ENCODE data around the gene OR2D2.

The OR2D2 gene

DNA sequence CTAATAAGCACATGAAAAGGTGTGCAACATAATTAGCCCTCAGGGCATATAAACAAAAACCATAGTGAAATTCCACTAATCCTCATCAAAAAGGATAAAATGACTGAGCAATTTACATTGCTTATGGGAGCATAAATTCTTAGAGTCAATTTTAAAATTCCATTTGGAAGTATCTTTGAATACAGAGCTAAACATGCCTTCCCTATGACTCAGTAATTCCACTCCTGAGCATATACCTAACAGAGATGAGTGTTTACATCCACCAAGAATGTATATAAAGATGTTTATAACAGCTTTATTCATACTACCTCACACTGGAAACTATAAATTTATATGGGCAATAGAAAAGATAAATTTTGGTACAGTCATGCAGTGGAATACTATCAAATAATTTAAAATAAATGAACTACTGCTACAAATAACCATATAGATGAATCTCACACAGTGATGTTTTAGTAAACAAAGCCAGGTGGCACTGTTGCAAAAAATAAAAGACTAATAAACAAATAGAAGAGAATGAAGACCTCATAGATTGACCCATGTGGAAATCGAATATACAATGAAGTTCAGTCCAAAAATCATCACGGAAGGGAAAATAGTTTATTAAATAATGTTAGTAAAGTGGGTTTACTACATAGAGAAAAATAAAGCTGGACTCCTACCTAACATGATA is 8.2 kb upstream of the OR2D2 start:
- TF ChIP-seq ZNF404 (tag by site-specific recombination; IDR thresholded peaks at IDR 0.05) = no peak
- Histone ChIP-seq H3K4me3 (ENCODE audit: low read depth, low read length) (no peak overlapping the region), H3K36me3 (ENCODE audit: control insufficient read depth in 2 of 2, insufficient read depth in 1 of 2, low read length in 2 of 2) (no peaks in the 10 kb centered on the region), H3K9me3 (ENCODE audit: control insufficient read depth, insufficient read depth, low read depth, low read length) (no peaks in the 10 kb centered on the region), H3K27ac (ENCODE audit: extremely low read depth, low read depth, low read length) (no peak overlapping the region), H3K4me1 (ENCODE audit: control insufficient read depth, insufficient read depth, low read length) (no peaks in the 10 kb centered on the region)
- ChIA-PET CTCF (interaction anchor here (0.6 to 1.4 kb wide), 4 partner anchors 11 to 573 kb away, joined by 3 to 4 read pairs (median 3); no protein-coding TSS in a partner anchor), POLR2A (no interaction called here)

DNA sequence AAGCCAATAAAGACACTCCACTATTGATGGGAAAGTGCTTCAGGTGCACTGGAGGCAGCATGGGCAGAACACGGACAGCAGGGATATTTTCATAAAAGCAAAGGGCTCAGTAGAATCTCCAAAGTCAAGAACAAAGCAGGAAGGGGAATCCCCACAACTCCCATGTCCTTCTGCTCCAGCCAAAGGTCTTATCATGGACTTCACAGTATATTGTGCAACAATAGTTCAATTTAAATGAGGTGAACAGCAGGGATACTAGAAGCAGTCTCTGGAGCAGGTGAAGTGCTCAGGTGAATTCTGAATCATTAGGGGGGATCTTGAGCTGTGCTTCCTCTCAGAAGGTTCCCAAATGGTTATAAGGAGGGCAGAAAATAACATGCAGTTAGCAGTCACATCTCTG is 6.6 kb upstream of the OR2D2 start:
- ChIA-PET CTCF (no interaction called here), POLR2A (no interaction called here)
- H3K4me1 ChIP-seq (ENCODE audit: control insufficient read depth, insufficient read depth, low read length) = no peaks in the 10 kb centered on the region
- H3K9me3 ChIP-seq (ENCODE audit: control insufficient read depth, insufficient read depth, low read depth, low read length) = no peaks in the 10 kb centered on the region
- no peak overlapping the region for H3K27ac ChIP-seq (ENCODE audit: extremely low read depth, low read depth, low read length)
- TF ChIP-seq ZNF274 (IDR thresholded peaks at IDR 0.05; ENCODE audit: low read length) = no peak
- no peak for TF ChIP-seq ZNF274 (tag by site-specific recombination; IDR thresholded peaks at IDR 0.05; ENCODE audit: borderline replicate concordance)
- no peak for TF ChIP-seq KLF7 (tag by site-specific recombination; IDR thresholded peaks at IDR 0.05; ENCODE audit: borderline replicate concordance)
- no peak for TF ChIP-seq ZNF654 (tag by site-specific recombination; IDR thresholded peaks at IDR 0.05; ENCODE audit: low read depth)
- no peak for TF ChIP-seq ZNF19 (tag by site-specific recombination; IDR thresholded peaks at IDR 0.05; ENCODE audit: low read depth)
- TF ChIP-seq, protein P1, sequence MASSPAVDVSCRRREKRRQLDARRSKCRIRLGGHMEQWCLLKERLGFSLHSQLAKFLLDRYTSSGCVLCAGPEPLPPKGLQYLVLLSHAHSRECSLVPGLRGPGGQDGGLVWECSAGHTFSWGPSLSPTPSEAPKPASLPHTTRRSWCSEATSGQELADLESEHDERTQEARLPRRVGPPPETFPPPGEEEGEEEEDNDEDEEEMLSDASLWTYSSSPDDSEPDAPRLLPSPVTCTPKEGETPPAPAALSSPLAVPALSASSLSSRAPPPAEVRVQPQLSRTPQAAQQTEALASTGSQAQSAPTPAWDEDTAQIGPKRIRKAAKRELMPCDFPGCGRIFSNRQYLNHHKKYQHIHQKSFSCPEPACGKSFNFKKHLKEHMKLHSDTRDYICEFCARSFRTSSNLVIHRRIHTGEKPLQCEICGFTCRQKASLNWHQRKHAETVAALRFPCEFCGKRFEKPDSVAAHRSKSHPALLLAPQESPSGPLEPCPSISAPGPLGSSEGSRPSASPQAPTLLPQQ (tag by site-specific recombination; IDR thresholded peaks at IDR 0.05) = no peak
- no peak for TF ChIP-seq ZNF404 (tag by site-specific recombination; IDR thresholded peaks at IDR 0.05)
- TF ChIP-seq, protein P2, sequence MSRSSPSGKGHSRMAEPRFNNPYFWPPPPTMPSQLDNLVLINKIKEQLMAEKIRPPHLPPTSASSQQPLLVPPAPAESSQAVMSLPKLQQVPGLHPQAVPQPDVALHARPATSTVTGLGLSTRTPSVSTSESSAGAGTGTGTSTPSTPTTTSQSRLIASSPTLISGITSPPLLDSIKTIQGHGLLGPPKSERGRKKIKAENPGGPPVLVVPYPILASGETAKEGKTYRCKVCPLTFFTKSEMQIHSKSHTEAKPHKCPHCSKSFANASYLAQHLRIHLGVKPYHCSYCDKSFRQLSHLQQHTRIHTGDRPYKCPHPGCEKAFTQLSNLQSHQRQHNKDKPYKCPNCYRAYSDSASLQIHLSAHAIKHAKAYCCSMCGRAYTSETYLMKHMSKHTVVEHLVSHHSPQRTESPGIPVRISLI (tag by site-specific recombination; IDR thresholded peaks at IDR 0.05) = no peak
- TF ChIP-seq ZNF707 (tag by site-specific recombination; IDR thresholded peaks at IDR 0.05) = no peak
- TF ChIP-seq, protein P3, sequence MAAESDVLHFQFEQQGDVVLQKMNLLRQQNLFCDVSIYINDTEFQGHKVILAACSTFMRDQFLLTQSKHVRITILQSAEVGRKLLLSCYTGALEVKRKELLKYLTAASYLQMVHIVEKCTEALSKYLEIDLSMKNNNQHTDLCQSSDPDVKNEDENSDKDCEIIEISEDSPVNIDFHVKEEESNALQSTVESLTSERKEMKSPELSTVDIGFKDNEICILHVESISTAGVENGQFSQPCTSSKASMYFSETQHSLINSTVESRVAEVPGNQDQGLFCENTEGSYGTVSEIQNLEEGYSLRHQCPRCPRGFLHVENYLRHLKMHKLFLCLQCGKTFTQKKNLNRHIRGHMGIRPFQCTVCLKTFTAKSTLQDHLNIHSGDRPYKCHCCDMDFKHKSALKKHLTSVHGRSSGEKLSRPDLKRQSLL (tag by site-specific recombination; IDR thresholded peaks at IDR 0.05) = no peak
- TF ChIP-seq, protein P4, sequence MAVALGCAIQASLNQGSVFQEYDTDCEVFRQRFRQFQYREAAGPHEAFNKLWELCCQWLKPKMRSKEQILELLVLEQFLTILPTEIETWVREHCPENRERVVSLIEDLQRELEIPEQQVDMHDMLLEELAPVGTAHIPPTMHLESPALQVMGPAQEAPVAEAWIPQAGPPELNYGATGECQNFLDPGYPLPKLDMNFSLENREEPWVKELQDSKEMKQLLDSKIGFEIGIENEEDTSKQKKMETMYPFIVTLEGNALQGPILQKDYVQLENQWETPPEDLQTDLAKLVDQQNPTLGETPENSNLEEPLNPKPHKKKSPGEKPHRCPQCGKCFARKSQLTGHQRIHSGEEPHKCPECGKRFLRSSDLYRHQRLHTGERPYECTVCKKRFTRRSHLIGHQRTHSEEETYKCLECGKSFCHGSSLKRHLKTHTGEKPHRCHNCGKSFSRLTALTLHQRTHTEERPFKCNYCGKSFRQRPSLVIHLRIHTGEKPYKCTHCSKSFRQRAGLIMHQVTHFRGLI (tag by site-specific recombination; IDR thresholded peaks at IDR 0.05) = no peak
- TF ChIP-seq GLI2 (tag by site-specific recombination; IDR thresholded peaks at IDR 0.05; ENCODE audit: borderline replicate concordance, low read depth) = no peak
- H3K36me3 ChIP-seq (ENCODE audit: control insufficient read depth in 2 of 2, insufficient read depth in 1 of 2, low read length in 2 of 2) = no peaks in the 10 kb centered on the region
- no peak overlapping the region for H3K4me3 ChIP-seq (ENCODE audit: low read depth, low read length)

DNA sequence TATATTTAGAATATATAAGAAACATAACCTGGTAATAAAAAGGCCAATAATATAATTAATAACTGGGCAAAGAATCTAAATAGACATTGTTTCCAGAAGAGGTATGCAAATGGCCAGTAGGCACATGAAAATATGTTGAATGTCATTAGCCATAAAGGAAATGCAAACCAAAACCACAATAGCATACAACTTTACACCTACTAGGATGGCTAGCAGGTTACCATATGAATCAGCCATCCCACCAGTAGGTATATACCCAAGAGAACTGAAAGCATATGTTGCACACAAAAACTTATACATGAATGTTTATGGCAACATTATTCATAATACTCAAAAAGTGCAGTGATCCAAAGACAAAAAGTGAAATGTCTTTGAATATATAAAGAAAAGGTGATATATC is 2.7 kb upstream of the OR2D2 start:
- ChIA-PET CTCF (no interaction called here), POLR2A (no interaction called here)
- Histone ChIP-seq H3K36me3 (ENCODE audit: control insufficient read depth in 2 of 2, insufficient read depth in 1 of 2, low read length in 2 of 2) (no peaks in the 10 kb centered on the region), H3K4me1 (ENCODE audit: control insufficient read depth, insufficient read depth, low read length) (no peaks in the 10 kb centered on the region), H3K9me3 (ENCODE audit: control insufficient read depth, insufficient read depth, low read depth, low read length) (no peaks in the 10 kb centered on the region), H3K4me3 (ENCODE audit: low read depth, low read length) (no peak overlapping the region), H3K27ac (ENCODE audit: extremely low read depth, low read depth, low read length) (no peak overlapping the region)
- TF ChIP-seq ZNF654 (tag by site-specific recombination; IDR thresholded peaks at IDR 0.05; ENCODE audit: low read depth) (no peak), YY1 (tag by site-specific recombination; IDR thresholded peaks at IDR 0.05) (no peak), ZNF169 (tag by site-specific recombination; IDR thresholded peaks at IDR 0.05) (no peak), ZNF670 (tag by site-specific recombination; IDR thresholded peaks at IDR 0.05; ENCODE audit: low read depth) (no peak), ZFP37 (tag by site-specific recombination; IDR thresholded peaks at IDR 0.05) (no peak), ZNF529 (tag by site-specific recombination; IDR thresholded peaks at IDR 0.05; ENCODE audit: insufficient replicate concordance) (no peak), ZNF324 (tag by site-specific recombination; IDR thresholded peaks at IDR 0.05) (no peak), ZNF664 (tag by site-specific recombination; IDR thresholded peaks at IDR 0.05) (no peak)
- TF ChIP-seq, protein P5, sequence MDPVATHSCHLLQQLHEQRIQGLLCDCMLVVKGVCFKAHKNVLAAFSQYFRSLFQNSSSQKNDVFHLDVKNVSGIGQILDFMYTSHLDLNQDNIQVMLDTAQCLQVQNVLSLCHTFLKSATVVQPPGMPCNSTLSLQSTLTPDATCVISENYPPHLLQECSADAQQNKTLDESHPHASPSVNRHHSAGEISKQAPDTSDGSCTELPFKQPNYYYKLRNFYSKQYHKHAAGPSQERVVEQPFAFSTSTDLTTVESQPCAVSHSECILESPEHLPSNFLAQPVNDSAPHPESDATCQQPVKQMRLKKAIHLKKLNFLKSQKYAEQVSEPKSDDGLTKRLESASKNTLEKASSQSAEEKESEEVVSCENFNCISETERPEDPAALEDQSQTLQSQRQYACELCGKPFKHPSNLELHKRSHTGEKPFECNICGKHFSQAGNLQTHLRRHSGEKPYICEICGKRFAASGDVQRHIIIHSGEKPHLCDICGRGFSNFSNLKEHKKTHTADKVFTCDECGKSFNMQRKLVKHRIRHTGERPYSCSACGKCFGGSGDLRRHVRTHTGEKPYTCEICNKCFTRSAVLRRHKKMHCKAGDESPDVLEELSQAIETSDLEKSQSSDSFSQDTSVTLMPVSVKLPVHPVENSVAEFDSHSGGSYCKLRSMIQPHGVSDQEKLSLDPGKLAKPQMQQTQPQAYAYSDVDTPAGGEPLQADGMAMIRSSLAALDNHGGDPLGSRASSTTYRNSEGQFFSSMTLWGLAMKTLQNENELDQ (tag by site-specific recombination; IDR thresholded peaks at IDR 0.05; ENCODE audit: low read depth) = no peak
- TF ChIP-seq, protein P6, sequence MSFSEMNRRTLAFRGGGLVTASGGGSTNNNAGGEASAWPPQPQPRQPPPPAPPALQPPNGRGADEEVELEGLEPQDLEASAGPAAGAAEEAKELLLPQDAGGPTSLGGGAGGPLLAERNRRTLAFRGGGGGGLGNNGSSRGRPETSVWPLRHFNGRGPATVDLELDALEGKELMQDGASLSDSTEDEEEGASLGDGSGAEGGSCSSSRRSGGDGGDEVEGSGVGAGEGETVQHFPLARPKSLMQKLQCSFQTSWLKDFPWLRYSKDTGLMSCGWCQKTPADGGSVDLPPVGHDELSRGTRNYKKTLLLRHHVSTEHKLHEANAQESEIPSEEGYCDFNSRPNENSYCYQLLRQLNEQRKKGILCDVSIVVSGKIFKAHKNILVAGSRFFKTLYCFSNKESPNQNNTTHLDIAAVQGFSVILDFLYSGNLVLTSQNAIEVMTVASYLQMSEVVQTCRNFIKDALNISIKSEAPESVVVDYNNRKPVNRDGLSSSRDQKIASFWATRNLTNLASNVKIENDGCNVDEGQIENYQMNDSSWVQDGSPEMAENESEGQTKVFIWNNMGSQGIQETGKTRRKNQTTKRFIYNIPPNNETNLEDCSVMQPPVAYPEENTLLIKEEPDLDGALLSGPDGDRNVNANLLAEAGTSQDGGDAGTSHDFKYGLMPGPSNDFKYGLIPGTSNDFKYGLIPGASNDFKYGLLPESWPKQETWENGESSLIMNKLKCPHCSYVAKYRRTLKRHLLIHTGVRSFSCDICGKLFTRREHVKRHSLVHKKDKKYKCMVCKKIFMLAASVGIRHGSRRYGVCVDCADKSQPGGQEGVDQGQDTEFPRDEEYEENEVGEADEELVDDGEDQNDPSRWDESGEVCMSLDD (tag by site-specific recombination; IDR thresholded peaks at IDR 0.05) = no peak
